CD4-positive, alpha-beta T cell (primary cell): ENCODE measurements around the gene ATP5PO. TPM values are rescaled to one million over a fixed set of nuclear protein-coding genes. Genes with fewer than 3 reads are reported as not detected.

ENCODE experiments used
- ATAC-seq: fragments of 200-7000 bp; cut with Tn5 transposase; one replicate; pipeline ENCODE4 v1.10.0; 2022; ENCODE audit warnings: mild to moderate bottlenecking; ENCODE audit not compliant: poor library complexity
- CTCF ChIA-PET: fragments of 350-600 bp; sonication (Branson Sonifier 250); formaldehyde crosslinking; loops from one replicate; lab custom pipeline; 2021; ENCODE audit warnings: antibody characterized with exemption, inconsistent platforms; lab: Charles Lee
- POLR2A ChIA-PET: fragments of 350-600 bp; sonication (Branson Sonifier 250); formaldehyde crosslinking; loops from one replicate; lab custom pipeline; 2021; ENCODE audit warnings: antibody characterized with exemption, inconsistent platforms; lab: Charles Lee
- DNase-seq, 14 experiments: peaks; one replicate each; pipeline ENCODE4 v3.0.0-alpha.2; 2013 to 2020; ENCODE audit warnings: mixed read lengths in 2 of 14
- H3K27ac ChIP-seq, 2 donors: one replicate each; pipeline versions ENCODE4 v1.5.1 to v1.7.0; 2013; ENCODE audit warnings: low read length in 2 of 2, low read depth in 1 of 2, mild to moderate bottlenecking in 1 of 2
- H3K27me3 ChIP-seq, 2 experiments: 1 replicate in 1 of 2; 2 replicates in 1 of 2; pipeline versions ENCODE4 v1.6.1 to v1.7.0; 2013; ENCODE audit warnings: low read length in 2 of 2, control low read depth in 1 of 2, mild to moderate bottlenecking in 1 of 2, moderate library complexity in 1 of 2; ENCODE audit not compliant: insufficient read depth in 2 of 2, control insufficient read depth in 1 of 2
- H3K36me3 ChIP-seq: one replicate; pipeline ENCODE4 v1.6.1; 2013; ENCODE audit warnings: low read length, control low read depth; ENCODE audit not compliant: insufficient read depth
- H3K4me1 ChIP-seq: one replicate; pipeline ENCODE4 v1.6.1; 2013; ENCODE audit warnings: low read length, control low read depth; ENCODE audit not compliant: insufficient read depth
- H3K4me3 ChIP-seq: one replicate; pipeline ENCODE4 v1.5.1; 2013; ENCODE audit warnings: mild to moderate bottlenecking, low read length, moderate library complexity
- H3K9me3 ChIP-seq, 2 experiments: 1 replicate in 1 of 2; 2 replicates in 1 of 2; pipeline versions ENCODE4 v1.6.1 to v1.7.0; 2013; ENCODE audit warnings: low read length in 2 of 2, mild to moderate bottlenecking in 2 of 2, control low read depth in 1 of 2, moderate library complexity in 1 of 2; ENCODE audit not compliant: control insufficient read depth in 1 of 2, insufficient read depth in 1 of 2
- H3K27ac Mint-ChIP-seq: one replicate; pipeline ENCODE4 v1.8.0; 2020; ENCODE audit warnings: mixed read lengths
- H3K27me3 Mint-ChIP-seq: one replicate; pipeline ENCODE4 v1.8.0; 2021; ENCODE audit warnings: mixed read lengths
- H3K36me3 Mint-ChIP-seq: one replicate; pipeline ENCODE4 v1.8.0; 2021; ENCODE audit warnings: low read depth, mixed read lengths
- H3K4me1 Mint-ChIP-seq: one replicate; pipeline ENCODE4 v1.8.0; 2021; ENCODE audit warnings: low read depth, mixed read lengths
- H3K4me3 Mint-ChIP-seq: one replicate; pipeline ENCODE4 v1.8.0; 2020; ENCODE audit warnings: mild to moderate bottlenecking, mixed read lengths
- H3K9me3 Mint-ChIP-seq: one replicate; pipeline ENCODE4 v1.8.0; 2020; ENCODE audit warnings: mixed read lengths
- intact Hi-C, 2 experiments: fragments of 100-400 bp; cut with DNase I in 1 of 2; cut with micrococcal nuclease in 1 of 2; formaldehyde crosslinking; loops; one replicate each; pipeline versions ENCODE4 v1.15.1 to v1.9.0; 2023 to 2025; cut with DNase I, micrococcal nuclease
- total RNA-seq, 174 experiments: library from RNA in 2 of 174; stranded (reverse) in 2 of 174; gene quantifications; one replicate each; pipeline ENCODE4 v1.2.3 and lab custom pipeline; 2021 to 2026
- TF ChIP-seq, protein P1 (sequence below): fragments of 200-600 bp; IDR thresholded peaks from one replicate; pipeline ENCODE4 v1.8.0; 2022; ENCODE audit warnings: antibody characterized with exemption, mild to moderate bottlenecking

Gene ATP5PO
- total RNA-seq, 2 experiments from 2014 or later, result 143 to 149 TPM

DNA sequence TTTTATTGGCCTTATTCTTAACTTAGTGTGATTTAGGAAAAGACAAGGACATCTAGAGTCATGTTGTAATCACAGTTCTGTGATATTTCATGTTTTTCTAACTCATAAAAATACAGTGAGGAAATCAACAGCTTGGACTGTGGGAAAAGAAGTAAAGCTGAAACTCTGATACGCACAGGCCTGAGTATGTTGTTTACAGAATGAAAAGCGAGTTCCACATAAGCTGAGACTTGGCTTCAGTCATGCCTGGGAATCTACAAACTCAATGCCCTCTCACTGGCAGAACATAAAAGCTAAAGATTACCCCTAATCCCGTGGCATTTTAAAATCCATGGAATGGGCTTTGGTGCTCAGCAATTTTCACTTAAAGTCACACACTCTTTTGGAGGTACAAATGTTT lies 23.6 kb upstream of the ATP5PO start:
- H3K4me1 ChIP-seq, result peaks cover 75% of the 10 kb centered on the region

DNA sequence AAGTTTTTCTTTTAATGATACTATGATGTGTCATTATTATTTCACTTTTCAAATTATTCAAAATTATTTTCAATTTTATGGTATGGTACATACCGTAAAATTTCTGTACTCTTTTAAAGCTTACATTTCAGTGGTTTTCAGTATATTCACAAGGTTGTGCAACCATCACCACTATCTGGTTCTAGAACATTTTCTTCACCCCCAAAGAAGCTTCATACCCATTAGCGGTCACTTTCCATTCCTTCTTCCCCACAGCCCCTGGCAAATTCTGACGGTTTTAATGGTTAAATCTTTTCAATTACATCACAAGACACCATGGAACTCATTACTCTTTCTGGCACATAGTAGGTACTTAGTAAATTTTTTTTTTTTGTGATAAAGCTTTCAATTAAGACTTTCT lies 22.8 kb upstream of the ATP5PO start:
- Histone ChIP-seq H3K36me3 (peaks cover 7% of the 10 kb centered on the region), H3K4me3 (no peak overlapping the region), H3K27ac (peak overlapping the region; percentile 71 to 95), H3K27me3 (no peaks in the 10 kb centered on the region), H3K9me3 (no peaks in the 10 kb centered on the region), H3K4me1 (peaks cover 84% of the 10 kb centered on the region)
- Mint-ChIP-seq H3K4me1 (peaks cover 79% of the 10 kb centered on the region), H3K36me3 (peaks cover 48% of the 10 kb centered on the region), H3K4me3 (peak overlapping the region; percentile 65), H3K27ac (peak overlapping the region; percentile 98), H3K27me3 (no peaks in the 10 kb centered on the region), H3K9me3 (no peaks in the 10 kb centered on the region)
- ChIA-PET POLR2A (interaction anchor here (0.6 to 10.1 kb wide), 5 partner anchors 8 to 135 kb away, joined by 3 to 519 read pairs (median 4); partner anchors contain the start of genes MRPS6 and SLC5A3), CTCF (interaction anchor here (3.0 to 3.8 kb wide), 2 partner anchors 10 to 14 kb away, joined by 20 to 50 read pairs; no protein-coding TSS in a partner anchor)
- DNase-seq (no peak), ATAC-seq (no peak)
- TF ChIP-seq, protein P1, sequence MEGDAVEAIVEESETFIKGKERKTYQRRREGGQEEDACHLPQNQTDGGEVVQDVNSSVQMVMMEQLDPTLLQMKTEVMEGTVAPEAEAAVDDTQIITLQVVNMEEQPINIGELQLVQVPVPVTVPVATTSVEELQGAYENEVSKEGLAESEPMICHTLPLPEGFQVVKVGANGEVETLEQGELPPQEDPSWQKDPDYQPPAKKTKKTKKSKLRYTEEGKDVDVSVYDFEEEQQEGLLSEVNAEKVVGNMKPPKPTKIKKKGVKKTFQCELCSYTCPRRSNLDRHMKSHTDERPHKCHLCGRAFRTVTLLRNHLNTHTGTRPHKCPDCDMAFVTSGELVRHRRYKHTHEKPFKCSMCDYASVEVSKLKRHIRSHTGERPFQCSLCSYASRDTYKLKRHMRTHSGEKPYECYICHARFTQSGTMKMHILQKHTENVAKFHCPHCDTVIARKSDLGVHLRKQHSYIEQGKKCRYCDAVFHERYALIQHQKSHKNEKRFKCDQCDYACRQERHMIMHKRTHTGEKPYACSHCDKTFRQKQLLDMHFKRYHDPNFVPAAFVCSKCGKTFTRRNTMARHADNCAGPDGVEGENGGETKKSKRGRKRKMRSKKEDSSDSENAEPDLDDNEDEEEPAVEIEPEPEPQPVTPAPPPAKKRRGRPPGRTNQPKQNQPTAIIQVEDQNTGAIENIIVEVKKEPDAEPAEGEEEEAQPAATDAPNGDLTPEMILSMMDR, result no peak
- intact Hi-C loops, result loop anchor here (5.0 kb wide), 1 partner anchor 39 kb away; no protein-coding TSS in a partner anchor

More for the DNA sequence above, 23.6 kb upstream of the ATP5PO start:
- ChIA-PET CTCF (interaction anchor here (1.1 to 3.8 kb wide), 3 partner anchors 9 to 33 kb away, joined by 3 to 50 read pairs (median 20); no protein-coding TSS in a partner anchor), POLR2A (interaction anchor here (0.6 to 10.1 kb wide), 6 partner anchors 7 to 134 kb away, joined by 3 to 519 read pairs (median 4); partner anchors contain the start of genes MRPS6 and SLC5A3)
- H3K4me3 Mint-ChIP-seq, result no peak overlapping the region
- intact Hi-C loops, result loop anchor here (5.0 kb wide), 1 partner anchor 38 kb away; no protein-coding TSS in a partner anchor
- no peak overlapping the region for H3K27ac ChIP-seq
- H3K4me3 ChIP-seq, result no peak overlapping the region
- peaks cover 56% of the 10 kb centered on the region for H3K36me3 Mint-ChIP-seq
- H3K9me3 Mint-ChIP-seq, result no peaks in the 10 kb centered on the region
- H3K27me3 ChIP-seq, result no peaks in the 10 kb centered on the region
- ATAC-seq (no peak), DNase-seq (no peak)
- peak overlapping the region; percentile 98 for H3K27ac Mint-ChIP-seq
- peaks cover 71% of the 10 kb centered on the region for H3K4me1 Mint-ChIP-seq
- no peaks in the 10 kb centered on the region for H3K9me3 ChIP-seq
- TF ChIP-seq, protein P1, result no peak
- H3K36me3 ChIP-seq, result peaks cover 15% of the 10 kb centered on the region
- H3K27me3 Mint-ChIP-seq, result no peaks in the 10 kb centered on the region

DNA sequence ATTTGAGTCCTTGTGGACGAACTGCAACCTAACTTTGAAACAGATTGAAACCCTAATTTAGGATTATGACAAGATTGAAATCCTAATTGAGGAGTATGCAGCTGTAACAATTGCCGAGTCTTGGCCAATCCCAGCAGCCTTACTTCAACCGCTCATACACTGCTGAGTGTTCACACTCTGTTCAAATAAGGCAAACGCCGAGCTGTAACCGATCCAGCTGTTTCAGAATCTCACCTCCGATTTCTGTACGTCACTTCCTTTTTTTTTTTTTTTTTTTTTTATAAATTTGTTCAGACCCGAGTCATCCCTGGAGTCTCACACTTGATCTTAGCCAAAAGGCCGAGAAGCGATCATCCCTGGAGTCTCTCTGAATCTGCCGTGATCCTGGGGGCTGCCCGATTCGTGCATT lies 22.3 kb upstream of the ATP5PO start:
- intact Hi-C loops, result loop anchor here (5.0 kb wide), 1 partner anchor 39 kb away; no protein-coding TSS in a partner anchor
- Mint-ChIP-seq H3K27ac (peak overlapping the region; percentile 98), H3K4me3 (peak overlapping the region; percentile 65), H3K9me3 (no peaks in the 10 kb centered on the region), H3K36me3 (peaks cover 44% of the 10 kb centered on the region), H3K4me1 (peaks cover 83% of the 10 kb centered on the region), H3K27me3 (no peaks in the 10 kb centered on the region)
- peak in 6 of 14 experiments; percentile 25 to 85 (median 61) for DNase-seq
- peaks cover 83% of the 10 kb centered on the region for H3K4me1 ChIP-seq
- POLR2A ChIA-PET, result interaction anchor here (1.5 to 10.1 kb wide), 4 partner anchors 8 to 135 kb away, joined by 4 to 519 read pairs (median 6); partner anchors contain the start of genes MRPS6 and SLC5A3
- H3K4me3 ChIP-seq, result no peak overlapping the region
- TF ChIP-seq, protein P1, result no peak
- peaks cover 6% of the 10 kb centered on the region for H3K36me3 ChIP-seq
- CTCF ChIA-PET, result interaction anchor here (0.6 to 3.8 kb wide), 3 partner anchors 11 to 652 kb away, joined by 3 to 50 read pairs (median 20); no protein-coding TSS in a partner anchor
- no peaks in the 10 kb centered on the region for H3K27me3 ChIP-seq
- no peaks in the 10 kb centered on the region for H3K9me3 ChIP-seq
- ATAC-seq, result peak; percentile 43
- peak overlapping the region; percentile 71 to 95 for H3K27ac ChIP-seq
